Measurements from ENCODE around the gene MCRIP2.

MCRIP2 gene

DNA sequence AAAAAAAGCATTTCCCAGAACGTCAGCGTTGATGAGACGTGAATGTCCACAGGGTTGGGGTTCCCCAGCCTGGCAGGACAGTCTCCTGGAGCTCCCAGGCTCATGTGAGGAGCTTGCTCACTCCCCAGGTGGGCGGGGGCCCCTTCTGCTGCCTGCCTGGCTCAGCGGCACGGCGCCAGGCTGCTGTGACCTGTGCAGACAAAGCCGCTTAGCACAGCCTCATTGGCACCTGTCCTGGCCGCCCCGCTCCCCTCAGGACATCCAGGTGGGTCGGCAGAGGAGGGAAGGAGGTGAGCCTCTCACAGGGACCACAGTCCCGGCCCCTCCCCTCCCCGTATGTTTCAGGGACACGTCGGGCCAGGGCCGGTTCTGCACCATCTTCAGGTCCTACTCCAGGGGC lies 23.8 kb upstream of the MCRIP2 start:
- DNase-seq: no peak

DNA sequence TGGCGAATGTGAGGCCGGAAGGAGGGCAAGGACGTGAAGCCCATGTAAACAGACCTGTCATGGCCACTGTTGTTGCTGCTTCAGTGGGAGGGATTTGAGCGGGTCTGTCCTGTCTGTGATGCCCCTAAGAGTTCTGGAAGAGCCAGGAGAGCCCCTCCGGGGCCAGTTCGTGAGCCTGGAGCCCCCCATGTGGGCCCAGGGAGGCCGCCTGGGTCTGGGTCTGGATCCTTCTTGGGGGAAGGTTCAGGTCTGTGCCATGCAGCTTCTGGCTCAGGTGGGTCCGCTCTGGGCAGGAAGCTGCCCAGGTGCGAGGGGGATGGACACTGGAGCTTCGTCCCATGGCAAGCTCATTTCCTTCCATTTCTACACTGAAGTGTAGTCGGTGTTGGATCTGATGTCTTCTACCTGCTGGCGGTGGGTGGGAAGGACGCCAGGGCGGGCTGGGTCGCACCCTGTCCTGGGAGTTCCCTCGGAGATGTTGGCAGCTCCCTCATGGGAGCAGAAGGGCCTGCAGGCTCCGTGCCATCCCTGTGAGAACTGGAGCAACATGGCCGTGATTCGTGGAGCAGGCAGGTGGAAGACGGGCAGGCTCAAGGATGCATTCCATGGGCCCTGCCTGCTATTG lies 22.0 kb upstream of the MCRIP2 start:
- no peak for DNase-seq

DNA sequence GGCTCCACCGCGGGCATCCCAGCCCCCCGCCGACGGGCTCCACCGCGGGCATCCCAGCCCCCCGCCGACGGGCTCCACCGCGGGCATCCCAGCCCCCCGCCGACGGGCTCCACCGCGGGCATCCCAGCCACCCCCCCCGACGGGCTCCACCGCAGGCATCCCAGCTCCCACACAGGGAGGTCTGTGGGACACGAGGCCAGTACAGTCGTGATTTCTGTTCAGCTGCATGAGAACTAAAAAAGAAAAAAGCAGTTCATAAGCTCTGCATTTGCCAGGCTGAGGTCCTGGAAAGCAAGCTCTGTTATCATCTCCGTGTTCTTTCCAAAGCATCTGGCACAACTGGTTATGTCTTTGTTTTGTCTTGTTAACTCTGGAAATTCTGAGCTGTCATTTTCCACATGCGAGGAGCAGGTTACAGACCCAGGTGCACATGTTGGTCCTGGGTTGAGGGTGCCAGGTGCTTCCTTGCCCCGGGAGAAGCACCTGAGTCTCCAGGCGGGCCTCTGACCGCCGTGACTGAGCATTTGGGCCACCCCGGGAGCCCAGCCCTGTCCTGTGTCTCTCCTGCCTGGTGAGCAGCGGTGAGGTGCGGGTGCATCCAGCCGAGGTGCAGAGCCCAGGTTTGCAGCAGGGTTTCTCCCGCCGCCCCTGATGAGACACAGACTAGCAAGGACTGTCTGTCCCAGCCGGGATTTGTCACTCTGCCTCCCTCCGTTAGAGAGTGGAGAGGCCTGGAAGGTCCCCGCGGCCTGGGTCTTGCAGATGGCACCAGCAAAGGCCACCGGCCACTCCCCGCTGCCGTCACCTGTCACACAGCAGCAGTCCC lies 20.7 kb upstream of the MCRIP2 start:
- DNase-seq: no peak

DNA sequence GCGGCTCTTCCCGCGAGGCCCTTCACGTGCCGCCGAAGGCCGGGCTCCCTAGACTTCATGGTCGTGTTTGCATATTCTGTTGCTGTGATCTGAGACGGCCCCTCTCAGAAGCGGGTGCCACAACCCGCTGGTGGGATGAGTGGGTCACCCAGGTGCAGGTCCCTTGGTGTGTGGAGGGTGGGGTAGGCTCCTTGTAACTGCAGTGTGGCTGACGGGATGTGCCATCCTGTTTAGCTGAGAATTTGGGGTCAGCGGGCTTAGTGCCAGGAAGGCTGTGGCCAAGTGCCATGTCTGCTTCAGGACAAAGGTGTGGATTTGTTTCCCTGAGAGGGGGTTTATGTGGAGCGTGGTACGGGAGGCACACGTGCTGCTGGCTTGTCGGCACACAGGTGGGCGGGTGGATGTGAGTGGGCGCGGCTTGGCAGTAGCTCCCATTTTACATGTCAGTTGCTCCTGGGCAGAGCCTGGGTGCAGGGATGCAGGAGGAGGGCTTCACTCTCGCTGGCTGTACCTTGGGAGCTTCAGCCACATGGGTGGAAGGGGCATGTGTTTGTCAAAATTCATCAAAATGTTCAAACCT lies 20.0 kb upstream of the MCRIP2 start:
- DNase-seq: no peak

DNA sequence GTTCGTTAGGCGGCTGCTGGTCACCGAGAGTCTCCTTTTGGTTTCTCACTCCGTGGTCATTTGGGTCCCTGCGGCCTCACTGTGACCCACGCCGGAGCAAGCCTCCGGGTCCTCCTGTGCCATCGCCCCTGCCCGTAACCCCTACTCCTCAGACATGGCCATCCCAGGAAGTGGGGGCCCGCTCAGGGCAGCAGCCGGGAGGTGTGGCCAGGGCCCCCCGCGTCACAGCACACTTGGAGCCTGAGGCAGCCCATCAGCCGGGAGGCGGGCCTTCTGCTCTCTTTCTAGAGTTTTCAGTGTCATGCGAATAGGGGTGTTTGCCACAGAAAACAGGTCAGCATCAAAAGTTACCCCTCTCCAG lies 18.7 kb upstream of the MCRIP2 start:
- DNase-seq: no peak

DNA sequence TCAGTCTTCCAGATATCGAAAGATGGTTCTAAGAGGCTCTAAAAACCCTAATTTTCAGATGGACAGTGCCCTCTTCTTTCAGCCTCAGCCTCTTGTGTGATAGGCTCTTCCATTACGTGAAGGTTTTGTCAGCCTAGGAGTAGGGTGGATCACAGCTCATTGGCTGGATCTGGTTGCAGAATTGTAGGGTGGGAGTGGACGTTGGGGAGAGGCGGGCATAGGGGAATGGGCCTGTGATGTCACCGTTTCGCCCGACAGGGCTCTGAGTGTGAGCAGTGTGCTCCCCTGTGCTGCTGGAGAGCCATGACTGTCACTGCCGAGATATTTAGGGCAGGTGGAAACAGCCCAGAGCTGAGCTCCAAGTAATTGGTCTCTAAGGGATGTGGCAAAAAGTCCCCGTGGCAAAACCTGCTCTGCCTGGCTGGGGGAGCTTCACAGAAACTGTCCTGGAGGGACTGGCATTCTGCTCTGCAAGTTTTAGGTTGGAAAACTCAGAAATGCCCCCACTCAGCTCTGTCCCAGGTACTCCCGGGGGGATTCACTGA lies 17.0 kb upstream of the MCRIP2 start:
- DNase-seq: no peak

DNA sequence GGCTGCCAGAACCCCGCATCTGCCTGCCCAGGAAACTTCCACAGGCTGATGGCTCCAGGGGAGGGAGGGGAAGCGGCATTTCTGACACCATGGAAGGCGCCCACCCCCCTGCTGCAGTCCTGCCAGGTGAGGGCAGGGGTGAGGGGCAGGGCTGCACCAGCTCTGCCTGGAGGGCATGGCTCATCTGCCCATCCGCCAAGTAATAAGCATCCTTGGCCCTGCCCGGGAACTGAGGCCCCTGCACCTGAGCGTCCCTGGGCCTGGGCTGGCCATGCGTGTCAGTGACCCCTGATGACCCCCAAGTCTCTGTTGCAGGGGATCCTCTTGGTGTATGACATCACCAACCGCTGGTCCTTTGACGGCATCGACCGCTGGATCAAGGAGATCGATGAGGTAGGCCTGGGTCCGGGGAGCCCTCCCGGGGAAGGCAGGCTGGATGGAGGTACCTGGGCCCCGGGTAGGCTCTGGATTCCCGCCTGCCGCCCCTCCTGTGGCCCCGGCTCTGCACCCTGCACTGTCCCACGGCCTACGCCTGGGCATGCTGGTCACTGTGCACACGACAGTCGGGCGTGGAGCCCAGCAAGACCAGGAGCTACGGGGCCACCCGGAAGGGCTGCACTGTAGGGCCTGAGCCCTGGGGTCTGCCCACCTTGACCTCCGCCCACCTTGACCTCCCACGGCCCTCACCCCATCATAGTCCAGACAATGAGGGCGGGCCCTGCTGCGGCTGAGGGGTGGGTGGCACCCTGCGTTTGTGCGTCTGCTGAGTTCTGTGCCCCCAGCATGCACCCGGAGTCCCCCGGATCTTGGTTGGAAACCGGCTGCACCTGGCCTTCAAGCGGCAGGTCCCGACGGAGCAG lies 16.3 kb upstream of the MCRIP2 start:
- no peak for DNase-seq

DNA sequence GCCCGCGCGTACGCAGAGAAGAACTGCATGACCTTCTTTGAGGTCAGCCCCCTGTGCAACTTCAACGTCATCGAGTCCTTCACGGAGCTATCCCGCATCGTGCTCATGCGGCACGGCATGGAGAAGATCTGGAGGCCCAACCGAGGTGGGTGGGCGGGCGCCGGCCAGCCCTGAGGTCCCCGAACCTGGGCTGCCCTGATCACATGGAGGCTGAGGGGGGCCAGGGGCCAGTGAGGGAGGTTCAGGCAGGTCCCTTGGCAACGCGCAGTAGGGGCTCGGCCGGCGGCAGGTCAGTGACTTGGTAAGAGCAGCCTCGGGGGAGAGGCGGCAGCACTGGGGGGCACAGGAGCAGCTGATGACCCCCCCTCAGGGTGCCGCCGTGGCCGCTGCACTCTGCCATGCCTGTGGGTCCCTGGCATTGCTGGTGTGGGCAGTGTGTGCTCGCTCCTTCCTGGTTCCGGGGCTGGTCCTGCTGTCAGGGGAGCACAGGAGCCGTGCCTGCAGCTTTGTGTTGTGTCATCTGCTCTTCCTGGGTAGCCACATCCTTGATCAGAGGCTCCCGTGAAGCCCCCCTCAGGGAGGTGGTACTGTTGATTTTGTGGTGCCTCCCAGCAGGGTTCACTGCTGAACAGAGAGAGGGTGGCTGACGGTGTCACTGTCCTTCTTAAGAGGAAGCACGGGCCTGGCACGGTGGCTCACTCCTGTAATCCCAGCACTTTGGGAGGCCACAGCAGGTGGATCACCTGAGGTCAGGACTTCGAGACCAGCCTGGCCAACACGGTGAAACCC lies 15.5 kb upstream of the MCRIP2 start:
- no peak for DNase-seq

DNA sequence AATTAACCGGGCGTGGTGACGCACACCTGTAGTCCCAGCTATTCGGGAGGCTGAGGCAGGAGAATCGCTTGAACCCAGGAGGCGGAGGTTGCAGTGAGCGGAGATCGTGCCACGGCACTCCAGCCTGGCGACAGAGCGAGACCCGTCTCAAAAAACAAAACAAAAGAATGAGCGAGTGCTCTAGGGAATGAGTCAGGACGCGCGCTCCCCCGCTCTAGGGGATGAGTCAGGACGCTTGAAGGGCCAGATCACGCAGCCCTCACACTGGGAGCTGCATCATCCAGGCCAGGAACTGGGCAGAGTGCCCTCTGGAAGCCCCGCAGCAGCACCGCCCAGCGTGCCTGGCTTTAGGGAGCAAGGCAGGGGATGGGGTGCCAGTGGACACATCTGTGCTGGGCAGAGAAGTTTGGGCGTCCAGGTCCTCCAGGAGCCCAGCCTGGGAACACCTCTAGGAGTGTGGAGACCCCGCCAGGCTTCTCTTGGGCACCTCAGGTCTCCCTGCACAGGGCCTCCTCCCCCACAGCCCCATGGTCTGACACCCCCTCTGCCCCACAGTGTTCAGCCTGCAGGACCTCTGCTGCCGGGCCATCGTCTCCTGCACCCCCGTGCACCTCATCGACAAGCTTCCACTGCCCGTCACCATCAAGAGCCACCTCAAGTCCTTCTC lies 14.7 kb upstream of the MCRIP2 start:
- peak; percentile 92 for DNase-seq

DNA sequence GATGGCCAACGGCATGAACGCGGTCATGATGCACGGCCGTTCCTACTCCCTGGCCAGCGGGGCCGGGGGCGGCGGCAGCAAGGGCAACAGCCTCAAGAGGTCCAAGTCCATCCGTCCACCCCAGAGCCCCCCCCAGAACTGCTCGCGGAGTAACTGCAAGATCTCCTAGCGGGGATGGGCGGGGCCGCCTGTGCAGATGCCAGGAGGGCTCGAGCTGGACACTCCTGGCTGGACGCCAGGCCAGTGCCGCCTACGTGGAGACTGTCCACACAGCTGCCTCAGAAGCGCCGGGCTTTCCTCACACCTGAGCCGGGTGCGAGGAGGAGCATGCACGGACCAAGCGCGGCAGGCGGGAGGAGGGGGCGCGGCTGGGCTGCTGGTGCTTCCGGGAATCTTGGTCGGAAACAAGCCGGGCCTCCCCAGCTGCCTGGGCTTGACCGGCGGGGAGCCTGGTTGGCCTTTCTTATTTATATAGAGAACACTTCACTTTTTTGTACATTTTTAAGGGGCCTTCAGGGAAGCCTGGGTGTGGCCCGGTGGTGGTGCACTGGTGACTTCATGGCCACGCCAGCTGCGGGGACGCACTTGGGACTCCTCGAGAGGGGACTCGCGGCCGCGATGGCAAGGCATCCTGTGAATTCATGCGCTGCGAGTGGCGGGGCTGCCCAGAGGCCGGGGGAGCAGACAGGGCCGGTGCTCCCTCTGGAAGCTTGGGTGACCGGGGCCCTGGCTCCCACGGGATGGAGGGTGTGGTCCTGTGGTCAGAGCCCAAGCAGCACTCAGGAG lies 14.0 kb upstream of the MCRIP2 start:
- no peak for DNase-seq

DNA sequence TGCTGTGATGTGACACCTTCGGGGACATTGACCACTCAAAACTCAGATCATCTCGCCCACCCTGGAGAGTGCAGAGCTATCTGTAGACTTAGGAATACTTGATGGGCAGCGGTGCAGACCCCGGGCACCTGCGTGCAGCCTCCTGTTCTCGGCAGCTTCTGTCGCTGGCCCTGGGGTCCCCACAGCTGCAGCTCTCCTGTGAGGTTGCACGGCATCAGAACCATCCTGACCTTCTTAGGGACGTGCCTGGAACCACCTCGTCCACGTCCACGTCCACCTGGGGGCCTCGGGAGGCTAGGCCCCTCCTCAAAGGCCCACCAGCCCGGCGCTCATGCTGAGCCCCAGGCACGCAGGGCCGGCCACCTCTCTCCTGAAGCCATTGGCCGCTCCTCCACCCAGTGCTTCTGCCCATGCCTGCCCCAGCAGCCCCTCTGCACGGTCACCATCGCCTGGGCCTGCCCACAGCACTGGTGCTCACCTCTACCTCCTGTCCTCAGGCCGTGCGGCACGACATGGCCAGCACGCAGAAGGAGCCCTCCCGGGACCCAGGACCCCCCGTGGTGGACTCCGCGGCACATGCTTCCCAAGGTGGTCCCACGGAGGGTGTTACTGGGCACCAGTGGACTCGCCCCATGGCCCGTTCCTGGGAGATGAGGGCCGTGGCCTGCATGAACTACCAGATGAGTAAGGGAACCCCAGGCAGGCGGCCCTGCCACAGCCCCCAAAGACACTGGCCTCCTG lies 13.1 kb upstream of the MCRIP2 start:
- DNase-seq: no peak

DNA sequence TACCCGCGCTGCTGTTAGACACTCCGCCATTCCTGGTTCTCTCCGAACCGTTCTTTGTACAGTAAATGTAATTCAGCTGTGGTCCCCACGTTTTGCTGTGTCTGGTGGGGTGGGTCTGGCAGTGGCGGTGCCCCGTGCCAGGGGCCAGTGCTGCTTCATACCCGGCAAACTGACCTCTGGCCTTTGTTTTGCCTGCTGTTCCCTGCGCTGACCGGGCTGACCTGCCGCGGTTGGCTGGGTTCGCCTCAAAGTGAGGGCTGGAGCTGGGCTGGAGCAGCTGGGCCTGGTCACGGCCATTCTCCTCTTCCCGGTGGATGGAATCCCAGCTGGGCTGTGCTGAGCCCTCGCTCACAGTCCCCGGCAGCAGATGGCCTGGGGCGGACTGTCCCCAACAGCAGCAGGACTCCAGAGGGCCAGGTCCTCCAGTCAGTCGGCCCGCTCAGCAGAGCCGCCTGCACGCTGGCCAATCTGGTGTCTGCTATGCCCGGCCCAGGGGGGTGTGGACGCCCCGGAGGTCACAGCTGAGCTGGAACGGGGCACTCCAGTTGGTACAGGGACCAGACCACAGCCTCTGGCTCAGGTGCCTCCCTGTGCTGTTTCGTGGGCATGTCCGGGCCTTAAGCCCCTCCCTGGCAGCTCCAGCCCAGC lies 12.3 kb upstream of the MCRIP2 start:
- DNase-seq: no peak

DNA sequence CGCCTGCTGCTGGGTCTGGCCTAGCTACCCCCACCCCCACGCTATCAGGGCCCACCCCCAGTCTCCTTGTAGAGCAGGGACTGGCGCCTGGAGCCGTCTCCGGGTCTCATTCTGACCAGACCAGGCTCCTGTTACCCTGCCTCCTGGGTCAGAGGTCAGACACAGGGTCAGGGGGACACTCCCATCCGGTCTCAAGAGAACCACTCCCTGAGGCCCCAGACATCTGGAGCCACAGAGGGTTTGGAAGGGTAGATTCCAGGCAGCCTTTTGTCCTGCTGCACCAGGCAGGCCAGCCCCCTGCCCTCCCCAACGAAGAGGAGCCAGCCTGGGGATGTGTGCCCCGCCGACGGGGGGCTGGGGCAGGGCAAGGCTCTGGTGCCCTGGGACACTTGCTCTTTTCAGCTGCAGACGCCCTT lies 11.8 kb upstream of the MCRIP2 start:
- no peak for DNase-seq

DNA sequence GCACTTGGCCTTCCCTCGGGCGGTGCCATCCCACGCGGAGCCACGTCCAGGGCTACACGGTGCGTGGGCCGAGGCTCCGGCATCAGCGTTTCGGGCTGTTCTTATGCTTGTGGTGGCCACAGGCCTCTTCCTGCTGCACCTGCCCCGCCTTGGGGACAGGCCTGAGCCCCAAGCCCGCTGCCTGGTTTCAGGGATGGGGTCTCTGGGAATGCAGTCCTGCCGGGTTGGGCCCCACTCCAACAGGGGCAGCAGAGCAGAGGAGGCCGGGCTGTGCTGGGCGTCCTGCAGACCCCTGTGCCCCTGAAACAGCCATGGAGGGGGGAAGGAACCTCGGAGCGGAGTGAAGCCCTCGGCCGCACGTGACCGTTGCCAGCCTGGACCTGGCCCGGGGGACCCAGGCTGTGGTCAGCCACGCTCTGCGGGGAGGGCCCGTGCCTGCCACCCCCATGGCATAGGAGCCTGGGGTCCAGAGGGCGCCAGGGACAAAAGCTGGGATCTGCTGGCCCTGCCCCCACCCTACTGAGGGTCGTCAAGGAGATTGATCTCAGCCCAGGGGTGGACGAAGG lies 11.3 kb upstream of the MCRIP2 start:
- no peak for DNase-seq

DNA sequence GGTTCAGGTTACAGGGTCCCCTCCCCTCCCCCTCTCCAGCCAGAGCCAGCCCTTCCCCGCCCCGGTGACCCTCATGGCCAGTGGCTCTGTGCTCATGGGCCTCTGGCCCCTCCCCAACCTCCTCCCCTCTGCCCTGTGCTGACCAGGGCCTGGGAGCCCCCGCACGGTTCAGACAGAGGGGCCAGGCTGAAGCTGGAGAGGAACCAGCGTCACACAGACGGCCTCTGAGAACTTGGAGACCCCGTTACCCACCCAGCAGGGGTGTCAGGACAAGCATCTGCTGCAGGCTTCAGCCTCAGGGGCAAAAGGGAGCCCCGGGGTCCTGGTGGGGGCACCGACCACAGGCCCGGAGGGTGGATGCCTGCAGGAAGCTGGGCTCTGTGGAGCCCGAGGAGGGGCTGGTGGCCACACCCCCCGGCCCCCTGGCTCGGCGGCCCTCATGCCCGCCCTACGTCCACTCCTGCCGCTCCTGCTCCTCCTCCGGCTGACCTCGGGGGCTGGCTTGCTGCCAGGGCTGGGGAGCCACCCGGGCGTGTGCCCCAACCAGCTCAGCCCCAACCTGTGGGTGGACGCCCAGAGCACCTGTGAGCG lies 10.7 kb upstream of the MCRIP2 start, which contains the start of gene WFIKKN1:
WFIKKN1 (plus strand) TSS at position 171 of the 591 bp plus-strand sequence; CDS start at position 440, 269 bp downstream.
- DNase-seq: no peak

DNA sequence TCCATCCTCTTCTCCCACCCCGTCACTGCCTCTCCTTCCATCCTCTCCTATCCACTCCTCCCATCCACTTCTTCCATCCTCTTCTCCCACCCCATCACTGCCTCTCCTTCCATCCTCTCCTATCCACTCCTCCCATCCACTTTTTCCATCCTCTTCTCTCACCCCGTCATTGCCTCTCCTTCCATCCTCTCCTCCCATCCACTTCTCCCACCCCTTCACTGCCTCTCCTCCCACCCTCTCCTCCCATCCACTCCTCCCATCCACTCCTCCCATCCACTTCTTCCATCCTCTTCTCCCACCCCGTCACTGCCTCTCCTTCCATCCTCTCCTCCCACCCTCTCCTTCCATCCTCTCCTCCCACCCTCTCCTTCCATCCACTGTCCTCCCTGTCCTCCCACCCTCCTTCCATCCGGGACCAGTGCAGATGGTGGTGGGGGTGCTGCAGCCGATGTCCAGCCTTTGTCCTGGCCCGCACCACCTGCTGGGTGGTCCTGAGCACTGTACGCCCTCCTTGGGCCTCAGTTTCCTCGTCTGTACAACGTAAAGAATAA lies 9.7 kb upstream of the MCRIP2 start:
- DNase-seq: no peak

DNA sequence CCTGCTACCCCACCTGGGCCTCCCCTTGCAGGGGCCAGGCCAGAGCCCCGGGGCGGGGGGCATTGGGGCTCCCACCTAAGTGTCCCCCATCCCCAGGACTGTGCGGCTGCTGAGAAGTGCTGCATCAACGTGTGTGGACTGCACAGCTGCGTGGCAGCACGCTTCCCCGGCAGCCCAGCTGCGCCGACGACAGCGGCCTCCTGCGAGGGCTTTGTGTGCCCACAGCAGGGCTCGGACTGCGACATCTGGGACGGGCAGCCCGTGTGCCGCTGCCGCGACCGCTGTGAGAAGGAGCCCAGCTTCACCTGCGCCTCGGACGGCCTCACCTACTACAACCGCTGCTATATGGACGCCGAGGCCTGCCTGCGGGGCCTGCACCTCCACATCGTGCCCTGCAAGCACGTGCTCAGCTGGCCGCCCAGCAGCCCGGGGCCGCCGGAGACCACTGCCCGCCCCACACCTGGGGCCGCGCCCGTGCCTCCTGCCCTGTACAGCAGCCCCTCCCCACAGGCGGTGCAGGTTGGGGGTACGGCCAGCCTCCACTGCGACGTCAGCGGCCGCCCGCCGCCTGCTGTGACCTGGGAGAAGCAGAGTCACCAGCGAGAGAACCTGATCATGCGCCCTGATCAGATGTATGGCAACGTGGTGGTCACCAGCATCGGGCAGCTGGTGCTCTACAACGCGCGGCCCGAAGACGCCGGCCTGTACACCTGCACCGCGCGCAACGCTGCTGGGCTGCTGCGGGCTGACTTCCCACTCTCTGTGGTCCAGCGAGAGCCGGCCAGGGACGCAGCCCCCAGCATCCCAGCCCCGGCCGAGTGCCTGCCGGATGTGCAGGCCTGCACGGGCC lies 8.9 kb upstream of the MCRIP2 start:
- DNase-seq: no peak
